CD4-positive, CD25-positive, alpha-beta regulatory T cell (primary cell): ENCODE results near the gene LIN28B. TPM values are rescaled to one million over a fixed set of nuclear protein-coding genes. Genes with fewer than 3 reads are reported as not detected.

Experiments
- ATAC-seq, 2 donors: fragments of 150-1000 bp; cut with Tn5 transposase; one replicate each; pipeline ENCODE4 v1.10.0; 2021; ENCODE audit warnings: low read depth in 2 of 2, moderate number of reproducible peaks in 2 of 2, moderate library complexity in 1 of 2
- DNase-seq, 3 donors: peaks; one replicate each; pipeline versions ENCODE4 v3.0.0 to v3.0.0-alpha.2; 2012 to 2022; ENCODE audit warnings: mixed read lengths in 1 of 3
- H3K27ac ChIP-seq: one replicate; pipeline ENCODE4 v1.7.0; 2013; ENCODE audit warnings: mild to moderate bottlenecking, low read length; ENCODE audit not compliant: insufficient read depth, poor library complexity, severe bottlenecking
- H3K27me3 ChIP-seq: one replicate; pipeline ENCODE4 v1.7.0; 2013; ENCODE audit warnings: low read length; ENCODE audit not compliant: control insufficient read depth, insufficient read depth
- H3K36me3 ChIP-seq: one replicate; pipeline ENCODE4 v1.7.0; 2013; ENCODE audit warnings: mild to moderate bottlenecking, low read length, moderate library complexity; ENCODE audit not compliant: control insufficient read depth, insufficient read depth
- H3K4me1 ChIP-seq: 2 replicates; pipeline ENCODE4 v1.7.0; 2013; ENCODE audit warnings: mild to moderate bottlenecking, low read length; ENCODE audit not compliant: insufficient read depth, control insufficient read depth, poor library complexity, severe bottlenecking
- H3K4me3 ChIP-seq: one replicate; pipeline ENCODE4 v1.7.0; 2013; ENCODE audit warnings: low read depth, mild to moderate bottlenecking, low read length, moderate library complexity
- H3K9me3 ChIP-seq, 2 experiments: 1 replicate in 1 of 2; 2 replicates in 1 of 2; pipeline ENCODE4 v1.7.0; 2013; ENCODE audit warnings: low read length in 2 of 2, mild to moderate bottlenecking in 1 of 2, moderate library complexity in 1 of 2; ENCODE audit not compliant: control insufficient read depth in 2 of 2
- H3K27ac Mint-ChIP-seq, 3 donors: one replicate each; pipeline ENCODE4 v1.8.0; 2020 to 2022; ENCODE audit warnings: mild to moderate bottlenecking in 3 of 3, mixed read lengths in 3 of 3, moderate library complexity in 2 of 3
- H3K27me3 Mint-ChIP-seq: one replicate; pipeline ENCODE4 v1.8.0; 2022; ENCODE audit warnings: mild to moderate bottlenecking, mixed read lengths
- H3K36me3 Mint-ChIP-seq: one replicate; pipeline ENCODE4 v1.8.0; 2020; ENCODE audit warnings: mixed read lengths
- H3K4me1 Mint-ChIP-seq, 4 donors: one replicate each; pipeline ENCODE4 v1.8.0; 2020 to 2022; ENCODE audit warnings: mixed read lengths in 4 of 4, mild to moderate bottlenecking in 1 of 4
- H3K4me3 Mint-ChIP-seq, 4 donors: one replicate each; pipeline ENCODE4 v1.8.0; 2020 to 2022; ENCODE audit warnings: mild to moderate bottlenecking in 4 of 4, mixed read lengths in 4 of 4, moderate library complexity in 3 of 4
- H3K9me3 Mint-ChIP-seq, 7 donors: one replicate each; pipeline ENCODE4 v1.8.0; 2020 to 2022; ENCODE audit warnings: mixed read lengths in 7 of 7, mild to moderate bottlenecking in 3 of 7, moderate library complexity in 2 of 7
- polyA plus RNA-seq, 4 donors: library from polyadenylated mRNA; unstranded; fragments of 300-500 nt; fragmentation: Illumina TruSeq; gene quantifications; one replicate each; pipeline ENCODE4 v1.2.3, GENCODE V29; 2021
- total RNA-seq: library from RNA; stranded (reverse); gene quantifications from one replicate; pipeline ENCODE4 v1.2.3, GENCODE V29; 2022

LIN28B gene
- total and polyA plus RNA-seq, 5 donors from 2014 or later = not detected

DNA sequence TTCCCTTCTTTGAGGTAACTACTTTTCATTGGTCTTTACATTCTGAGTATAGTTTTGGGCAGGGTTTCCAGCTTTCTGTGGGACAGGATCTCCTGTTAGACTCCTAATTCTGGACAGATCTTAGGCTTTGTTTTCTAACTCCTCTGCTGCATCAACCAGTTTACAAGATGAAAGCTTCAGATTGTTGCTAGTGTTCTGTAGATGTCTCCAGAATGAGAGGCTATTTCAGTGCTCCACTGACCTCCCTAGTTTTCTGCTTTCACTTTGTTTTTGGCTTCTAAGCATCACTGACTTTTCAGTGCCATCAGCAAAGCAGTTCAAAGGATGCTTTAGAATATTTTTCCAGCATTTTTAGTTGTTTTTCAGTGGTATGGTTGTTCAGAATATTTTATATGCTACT lies 101.4 kb downstream of the LIN28B start:
- no peak for ATAC-seq
- H3K36me3 ChIP-seq = no peaks in the 10 kb centered on the region
- peaks cover 0 to 5% (median 2%) of the 10 kb centered on the region in 7 donors for H3K9me3 Mint-ChIP-seq
- H3K27ac ChIP-seq = no peak overlapping the region
- peaks cover 35% of the 10 kb centered on the region for H3K27me3 Mint-ChIP-seq
- H3K9me3 ChIP-seq = no peaks in the 10 kb centered on the region
- peaks cover 6% of the 10 kb centered on the region for H3K27me3 ChIP-seq
- H3K4me3 Mint-ChIP-seq = no peak overlapping the region
- DNase-seq = no peak
- H3K4me1 ChIP-seq = no peaks in the 10 kb centered on the region
- no peak overlapping the region for H3K4me3 ChIP-seq
- no peaks in the 10 kb centered on the region for H3K36me3 Mint-ChIP-seq
- no peak overlapping the region for H3K27ac Mint-ChIP-seq
- no peaks in the 10 kb centered on the region for H3K4me1 Mint-ChIP-seq

- Mint-ChIP-seq H3K9me3 (peaks cover 0 to 5% (median 2%) of the 10 kb centered on the region in 7 donors), H3K27me3 (peaks cover 33% of the 10 kb centered on the region)
- no peak for ATAC-seq
Measured at GRCh38 chr6:105058846-105059245, 101.9 kb downstream of the LIN28B start.

GRCh38 chr6:105066233-105066632 lies 109.3 kb downstream of the LIN28B start:
- Histone ChIP-seq H3K9me3 (no peaks in the 10 kb centered on the region), H3K4me1 (no peaks in the 10 kb centered on the region), H3K27ac (no peak overlapping the region), H3K4me3 (no peak overlapping the region), H3K27me3 (peaks cover 7% of the 10 kb centered on the region), H3K36me3 (no peaks in the 10 kb centered on the region)
- H3K4me1 Mint-ChIP-seq = no peaks in the 10 kb centered on the region
- no peak for ATAC-seq
- H3K27ac Mint-ChIP-seq = no peak overlapping the region
- no peaks in the 10 kb centered on the region for H3K36me3 Mint-ChIP-seq
- H3K4me3 Mint-ChIP-seq = no peak overlapping the region
- peaks cover 34% of the 10 kb centered on the region for H3K27me3 Mint-ChIP-seq
- peaks cover 0 to 1% (median 0%) of the 10 kb centered on the region in 7 donors for H3K9me3 Mint-ChIP-seq
- DNase-seq = no peak

More at GRCh38 chr6:105058846-105059245, 101.9 kb downstream of the LIN28B start:
- no peaks in the 10 kb centered on the region for H3K4me1 Mint-ChIP-seq
- no peak overlapping the region for H3K4me3 Mint-ChIP-seq
- Histone ChIP-seq H3K4me1 (no peaks in the 10 kb centered on the region), H3K9me3 (no peaks in the 10 kb centered on the region), H3K27me3 (peaks cover 6% of the 10 kb centered on the region), H3K27ac (no peak overlapping the region), H3K4me3 (no peak overlapping the region), H3K36me3 (no peaks in the 10 kb centered on the region)
- no peak overlapping the region for H3K27ac Mint-ChIP-seq
- DNase-seq = no peak
- H3K36me3 Mint-ChIP-seq = no peaks in the 10 kb centered on the region

DNA sequence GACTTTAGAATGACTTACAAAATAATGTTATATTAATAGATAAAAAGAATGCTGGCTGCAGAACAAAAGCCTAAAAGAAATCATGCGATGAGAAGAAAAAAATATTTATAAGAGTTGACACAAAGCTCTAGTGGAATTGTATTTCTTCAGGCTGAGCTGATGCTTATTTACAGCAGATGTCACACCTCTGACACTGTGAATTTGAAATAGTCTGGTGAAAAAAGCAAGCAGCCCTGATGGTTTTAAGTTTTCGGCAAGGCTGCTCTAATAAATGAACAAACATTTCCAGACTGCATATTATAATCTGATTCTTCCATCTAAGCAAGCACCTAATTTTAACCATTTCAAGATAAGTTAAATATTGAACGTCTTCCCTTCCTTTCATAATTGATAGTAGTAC lies 109.9 kb downstream of the LIN28B start:
- ATAC-seq = no peak
- Histone ChIP-seq H3K27me3 (peaks cover 10% of the 10 kb centered on the region), H3K27ac (no peak overlapping the region), H3K9me3 (no peaks in the 10 kb centered on the region), H3K4me3 (no peak overlapping the region), H3K36me3 (no peaks in the 10 kb centered on the region), H3K4me1 (no peaks in the 10 kb centered on the region)
- Mint-ChIP-seq H3K27ac (no peak overlapping the region), H3K36me3 (no peaks in the 10 kb centered on the region), H3K4me3 (no peak overlapping the region), H3K4me1 (no peaks in the 10 kb centered on the region), H3K27me3 (peaks cover 36% of the 10 kb centered on the region), H3K9me3 (peaks cover 0 to 1% (median 0%) of the 10 kb centered on the region in 7 donors)
- no peak for DNase-seq

- H3K9me3 Mint-ChIP-seq = peaks cover 0 to 1% (median 0%) of the 10 kb centered on the region in 7 donors
- Histone ChIP-seq H3K4me3 (no peak overlapping the region), H3K4me1 (no peaks in the 10 kb centered on the region), H3K36me3 (no peaks in the 10 kb centered on the region), H3K9me3 (no peaks in the 10 kb centered on the region), H3K27ac (no peak overlapping the region), H3K27me3 (peaks cover 10% of the 10 kb centered on the region)
- H3K27ac Mint-ChIP-seq = no peak overlapping the region
- no peaks in the 10 kb centered on the region for H3K36me3 Mint-ChIP-seq
- no peak for DNase-seq
- H3K4me1 Mint-ChIP-seq = no peaks in the 10 kb centered on the region
- no peak overlapping the region for H3K4me3 Mint-ChIP-seq
- no peak for ATAC-seq
- H3K27me3 Mint-ChIP-seq = peaks cover 38% of the 10 kb centered on the region
Measured at GRCh38 chr6:105067329-105067728, 110.4 kb downstream of the LIN28B start.

DNA sequence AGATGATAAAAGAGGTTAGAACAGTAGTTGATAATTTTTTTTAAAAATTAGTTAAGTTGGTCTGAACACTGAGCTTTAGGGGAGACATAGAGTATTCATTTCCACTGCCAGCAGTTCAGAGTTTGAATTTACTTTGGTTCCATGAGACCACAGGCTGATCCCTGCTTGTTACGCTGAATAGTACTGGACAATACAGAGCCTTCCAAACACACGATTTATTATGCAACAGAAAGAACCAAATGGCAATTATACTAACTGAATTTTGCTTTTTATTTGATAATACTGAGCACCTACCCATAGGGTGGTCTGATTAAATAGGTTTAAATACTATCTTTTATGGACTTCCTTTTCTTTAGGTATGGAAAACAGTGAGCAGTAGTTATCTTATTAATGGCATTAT lies 111.5 kb downstream of the LIN28B start:
- no peak for DNase-seq
- Mint-ChIP-seq H3K4me3 (no peak overlapping the region), H3K27ac (no peak overlapping the region), H3K36me3 (no peaks in the 10 kb centered on the region), H3K4me1 (no peaks in the 10 kb centered on the region), H3K27me3 (peaks cover 42% of the 10 kb centered on the region), H3K9me3 (peaks cover 0 to 1% (median 0%) of the 10 kb centered on the region in 7 donors)
- Histone ChIP-seq H3K9me3 (no peaks in the 10 kb centered on the region), H3K4me1 (no peaks in the 10 kb centered on the region), H3K4me3 (no peak overlapping the region), H3K27ac (no peak overlapping the region), H3K27me3 (peaks cover 10% of the 10 kb centered on the region), H3K36me3 (no peaks in the 10 kb centered on the region)
- no peak for ATAC-seq

DNA sequence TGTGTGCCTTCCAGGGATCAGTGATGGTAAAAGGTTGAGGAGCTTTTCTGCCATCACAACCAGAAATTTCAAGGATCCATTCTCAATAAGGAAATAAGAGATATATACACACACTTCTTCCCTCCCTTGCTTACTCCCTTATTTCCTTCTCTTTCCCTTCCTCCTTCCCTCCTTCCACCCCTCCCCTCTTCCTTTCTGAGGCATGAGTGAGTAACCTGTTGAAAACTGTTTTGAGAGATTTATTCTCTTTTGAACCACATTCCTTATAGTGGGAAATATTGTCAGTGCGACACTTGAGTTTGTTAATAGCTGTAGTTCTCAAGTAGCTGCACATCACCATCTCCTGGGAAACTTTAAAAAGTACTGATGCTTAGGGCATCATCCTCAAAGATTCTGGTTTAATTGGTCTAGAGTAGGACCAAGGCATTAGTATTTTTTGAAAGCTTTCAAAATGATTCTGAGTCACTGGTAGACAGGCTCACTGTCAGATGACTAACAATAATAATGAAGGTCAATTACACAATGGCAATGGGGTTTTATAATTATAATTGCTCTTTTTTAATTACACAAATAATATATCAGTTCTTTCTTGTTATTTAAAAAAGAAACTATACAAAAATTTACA lies 113.0 kb downstream of the LIN28B start:
- no peaks in the 10 kb centered on the region for H3K4me1 ChIP-seq
- Mint-ChIP-seq H3K4me1 (no peaks in the 10 kb centered on the region), H3K4me3 (no peak overlapping the region), H3K36me3 (no peaks in the 10 kb centered on the region), H3K27ac (no peak overlapping the region), H3K9me3 (peaks cover 0 to 1% (median 0%) of the 10 kb centered on the region in 7 donors), H3K27me3 (peaks cover 42% of the 10 kb centered on the region)
- DNase-seq = no peak
- no peak overlapping the region for H3K4me3 ChIP-seq
- H3K9me3 ChIP-seq = no peaks in the 10 kb centered on the region
- H3K27me3 ChIP-seq = peaks cover 10% of the 10 kb centered on the region
- H3K36me3 ChIP-seq = no peaks in the 10 kb centered on the region
- no peak for ATAC-seq
- no peak overlapping the region for H3K27ac ChIP-seq

DNA sequence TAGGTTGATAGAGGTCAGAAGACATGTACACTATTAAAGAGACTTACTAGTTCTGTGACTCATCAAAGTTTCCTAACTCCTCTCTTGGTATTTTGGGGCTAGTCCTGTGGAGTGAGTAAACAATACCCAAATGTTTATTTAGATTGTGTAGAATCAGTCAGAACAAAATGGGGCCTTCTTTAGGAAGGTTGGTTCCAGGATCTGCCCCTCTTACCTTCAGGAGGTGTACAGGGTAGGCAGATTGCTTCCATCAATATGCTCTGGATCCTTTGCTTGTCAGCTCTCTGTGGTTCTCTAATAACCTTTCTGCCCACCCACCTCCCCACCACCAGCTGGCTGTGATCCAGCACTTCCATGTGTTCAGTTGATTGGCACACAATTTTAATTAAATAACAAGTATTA lies 115.9 kb downstream of the LIN28B start:
- DNase-seq (no peak), ATAC-seq (no peak)
- Histone ChIP-seq H3K9me3 (no peaks in the 10 kb centered on the region), H3K27ac (no peak overlapping the region), H3K4me3 (no peak overlapping the region), H3K36me3 (no peaks in the 10 kb centered on the region), H3K27me3 (peaks cover 10% of the 10 kb centered on the region), H3K4me1 (no peaks in the 10 kb centered on the region)
- Mint-ChIP-seq H3K4me3 (no peak overlapping the region), H3K9me3 (no peaks in the 10 kb centered on the region), H3K27ac (no peak overlapping the region), H3K27me3 (peaks cover 30% of the 10 kb centered on the region), H3K4me1 (no peaks in the 10 kb centered on the region), H3K36me3 (no peaks in the 10 kb centered on the region)
